Mucosa of stomach (tissue), 1 donor: ENCODE data around the gene PNPLA8.
"Not testable (repeated sequence)": the region's sequence is repeated elsewhere in the genome, so short reads cannot be mapped to it uniquely, and the experiment has no call there.

Experiments
- H3K27me3 ChIP-seq: one replicate; pipeline ENCODE4 v1.7.0; 2013; ENCODE audit warnings: mild to moderate bottlenecking, low read length; ENCODE audit not compliant: control insufficient read depth, insufficient read depth
- H3K36me3 ChIP-seq: one replicate; pipeline ENCODE4 v1.7.0; 2013; ENCODE audit warnings: low read length; ENCODE audit not compliant: control insufficient read depth, insufficient read depth
- H3K4me1 ChIP-seq: one replicate; pipeline ENCODE4 v1.7.0; 2013; ENCODE audit warnings: mild to moderate bottlenecking, low read length; ENCODE audit not compliant: control insufficient read depth, insufficient read depth
- H3K4me3 ChIP-seq: one replicate; pipeline ENCODE4 v1.7.0; 2013; ENCODE audit warnings: low read length
- H3K9ac ChIP-seq: one replicate; pipeline ENCODE4 v1.7.0; 2013; ENCODE audit warnings: mild to moderate bottlenecking, low read length, moderate library complexity
- H3K9me3 ChIP-seq: one replicate; pipeline ENCODE4 v1.7.0; 2013; ENCODE audit warnings: mild to moderate bottlenecking, low read length, moderate library complexity; ENCODE audit not compliant: control insufficient read depth
- donor health status: Pancreatic carcinoma.

PNPLA8 gene

DNA sequence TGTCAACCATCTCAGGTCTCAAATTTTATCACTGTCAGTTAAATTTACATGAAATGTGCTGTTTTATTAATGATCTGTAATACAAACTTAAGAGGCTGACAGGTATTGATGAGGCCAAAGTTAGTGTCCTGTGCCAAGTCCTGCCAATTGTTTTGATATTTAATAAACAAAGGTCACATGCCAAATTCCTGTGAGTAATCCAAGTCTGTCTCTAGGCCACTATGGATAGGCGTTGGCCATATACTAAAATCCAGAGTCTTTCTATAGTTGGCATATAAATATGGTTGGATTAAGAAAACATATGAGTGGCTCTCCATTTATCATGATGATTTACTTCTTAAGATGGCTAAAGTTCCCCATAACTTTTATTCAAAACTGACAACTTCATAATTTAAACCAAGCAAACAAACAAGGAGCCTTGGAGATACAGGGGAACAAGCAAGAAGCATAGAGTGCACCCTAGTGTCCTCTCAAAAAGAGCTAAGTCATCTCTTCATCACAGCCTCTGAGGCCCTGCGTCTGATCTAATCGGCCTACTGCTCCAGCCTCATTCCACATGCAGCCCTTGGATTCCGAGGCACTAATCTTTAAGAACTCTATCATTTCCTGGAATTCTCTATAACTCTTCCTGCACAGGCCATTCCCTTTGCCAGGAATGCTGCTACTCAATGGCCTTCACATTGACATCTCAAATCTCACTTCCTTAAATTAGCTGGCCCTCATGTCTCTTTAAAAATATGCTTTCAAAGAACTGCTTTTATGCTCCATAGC lies 37.0 kb downstream of the PNPLA8 start:
- Histone ChIP-seq H3K36me3 (no peaks in the 10 kb centered on the region), H3K4me3 (no peak overlapping the region), H3K27me3 (no peaks in the 10 kb centered on the region)

DNA sequence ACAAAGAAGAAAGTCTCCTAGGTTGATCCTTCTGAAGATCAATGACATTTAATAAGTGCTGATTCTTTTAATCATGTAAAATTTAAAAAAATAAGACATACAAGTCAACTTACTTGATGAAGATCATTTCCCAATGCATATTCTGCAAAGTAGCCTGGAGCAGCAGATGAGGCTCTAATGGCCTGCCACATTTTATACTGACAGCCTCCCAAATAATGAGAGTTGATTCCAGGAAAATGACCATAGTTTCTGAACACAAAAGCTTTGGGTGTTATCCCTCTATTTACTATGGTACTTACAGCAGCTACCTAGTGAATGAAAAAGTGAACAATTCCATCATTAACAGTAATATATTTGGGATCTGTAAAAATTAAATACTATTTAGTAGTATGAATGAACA lies 38.3 kb downstream of the PNPLA8 start:
- no peaks in the 10 kb centered on the region for H3K4me1 ChIP-seq
- H3K4me3 ChIP-seq, result no peak overlapping the region
- H3K9ac ChIP-seq, result no peak overlapping the region
- no peaks in the 10 kb centered on the region for H3K27me3 ChIP-seq
- H3K9me3 ChIP-seq, result no peaks in the 10 kb centered on the region
- H3K36me3 ChIP-seq, result no peaks in the 10 kb centered on the region

More for the DNA sequence above, 37.0 kb downstream of the PNPLA8 start:
- Histone ChIP-seq H3K9ac (no peak overlapping the region), H3K4me1 (no peaks in the 10 kb centered on the region), H3K9me3 (no peaks in the 10 kb centered on the region)

DNA sequence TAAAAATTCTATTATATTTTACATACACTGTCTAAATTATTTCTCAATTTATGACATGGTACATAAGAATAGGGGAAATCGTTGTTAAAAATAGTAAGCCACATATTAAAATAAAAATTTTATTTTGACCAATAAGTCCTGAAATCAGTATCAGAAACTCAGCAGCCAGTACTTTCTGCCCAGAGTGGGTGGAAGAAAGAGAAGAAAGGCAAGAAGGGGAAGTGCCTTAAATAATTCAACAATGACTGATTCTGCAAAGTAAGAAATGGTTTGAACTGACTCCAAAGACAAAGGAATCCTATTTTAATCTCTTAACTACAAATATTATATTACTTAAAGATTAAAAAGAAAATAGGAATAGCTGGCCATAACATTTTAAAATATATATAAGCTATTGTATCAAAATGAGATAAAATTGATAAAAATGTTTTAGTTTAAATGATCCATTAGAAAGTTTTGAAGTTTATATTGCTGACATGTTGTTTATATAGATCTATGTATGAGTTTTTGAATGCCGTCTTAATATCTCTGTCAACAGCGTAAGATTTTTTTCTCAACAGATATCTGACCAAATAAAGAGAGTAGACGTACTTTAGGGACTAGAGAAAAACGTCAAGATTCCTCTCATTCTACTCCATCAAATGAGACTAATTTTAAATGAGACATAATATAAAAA lies 39.5 kb downstream of the PNPLA8 start:
- no peaks in the 10 kb centered on the region for H3K36me3 ChIP-seq

DNA sequence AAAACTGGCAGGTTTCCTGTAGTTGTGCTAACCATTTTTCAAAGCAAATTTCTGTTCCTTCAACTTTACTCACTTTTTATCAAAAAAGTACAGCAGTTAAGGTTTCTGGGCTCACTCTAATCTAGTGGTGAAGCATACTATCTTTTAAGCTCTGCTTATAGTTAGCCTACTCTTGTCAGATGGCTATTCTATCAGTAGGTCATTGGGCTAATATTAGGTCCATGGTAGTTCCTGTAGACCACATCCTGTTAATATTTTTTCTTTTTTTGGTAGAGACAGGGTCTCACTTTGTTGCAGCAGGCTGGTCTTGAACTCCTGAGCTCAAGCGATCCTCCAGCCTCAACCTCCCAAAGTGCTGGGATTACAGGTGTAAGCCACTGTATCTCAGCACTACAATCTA lies 41.8 kb downstream of the PNPLA8 start:
- Histone ChIP-seq H3K4me1 (no peaks in the 10 kb centered on the region), H3K9me3 (no peaks in the 10 kb centered on the region), H3K9ac (no peak overlapping the region), H3K27me3 (no peaks in the 10 kb centered on the region), H3K36me3 (no peaks in the 10 kb centered on the region), H3K4me3 (no peak overlapping the region)

More for the DNA sequence above, 39.5 kb downstream of the PNPLA8 start:
- Histone ChIP-seq H3K27me3 (no peaks in the 10 kb centered on the region), H3K9ac (no peak overlapping the region), H3K4me3 (no peak overlapping the region), H3K9me3 (no peaks in the 10 kb centered on the region), H3K4me1 (no peaks in the 10 kb centered on the region)

DNA sequence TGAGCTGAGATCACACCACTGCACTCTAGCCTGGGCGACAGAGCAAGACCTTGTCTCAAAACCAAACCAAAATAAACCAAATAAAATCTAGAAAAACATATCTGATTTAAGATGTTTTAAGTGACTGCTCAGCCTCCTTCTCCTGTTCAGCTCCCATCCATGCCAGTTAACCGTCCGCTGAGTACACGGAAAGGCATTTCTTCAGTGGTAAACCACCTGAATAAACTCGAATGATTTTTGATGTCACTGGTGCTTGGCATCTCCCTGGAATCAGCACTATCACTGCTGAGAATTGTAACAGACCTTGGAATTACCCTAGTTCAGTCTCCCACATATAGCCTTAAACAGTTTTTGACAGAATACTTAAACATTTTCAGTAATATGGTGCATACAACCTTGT lies 45.6 kb downstream of the PNPLA8 start:
- no peaks in the 10 kb centered on the region for H3K9me3 ChIP-seq
- H3K36me3 ChIP-seq, result no peaks in the 10 kb centered on the region
- no peak overlapping the region for H3K4me3 ChIP-seq

DNA sequence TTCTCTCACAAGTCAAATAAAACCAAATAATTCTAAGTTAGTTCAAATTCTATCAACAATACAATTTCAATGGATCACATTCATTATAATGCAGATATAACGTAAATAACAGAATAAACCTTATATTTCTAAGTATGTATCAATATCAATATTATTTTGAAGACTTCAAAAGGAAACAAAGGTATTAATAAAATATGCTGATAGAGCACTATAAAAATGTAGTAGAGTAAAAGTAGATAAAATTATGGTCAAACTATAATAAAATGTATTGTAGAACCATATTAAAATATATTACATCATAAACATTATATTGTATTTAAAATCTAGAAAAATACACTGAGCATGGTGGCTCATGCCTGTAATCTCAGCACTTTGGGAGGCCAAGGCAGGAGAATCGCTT lies 46.2 kb downstream of the PNPLA8 start:
- H3K4me3 ChIP-seq, result no peak overlapping the region
- H3K9me3 ChIP-seq, result no peaks in the 10 kb centered on the region
- no peak overlapping the region for H3K9ac ChIP-seq
- H3K27me3 ChIP-seq, result no peaks in the 10 kb centered on the region
- H3K4me1 ChIP-seq, result no peaks in the 10 kb centered on the region
- no peaks in the 10 kb centered on the region for H3K36me3 ChIP-seq

More for the DNA sequence above, 45.6 kb downstream of the PNPLA8 start:
- Histone ChIP-seq H3K4me1 (no peaks in the 10 kb centered on the region), H3K27me3 (no peaks in the 10 kb centered on the region), H3K9ac (no peak overlapping the region)

DNA sequence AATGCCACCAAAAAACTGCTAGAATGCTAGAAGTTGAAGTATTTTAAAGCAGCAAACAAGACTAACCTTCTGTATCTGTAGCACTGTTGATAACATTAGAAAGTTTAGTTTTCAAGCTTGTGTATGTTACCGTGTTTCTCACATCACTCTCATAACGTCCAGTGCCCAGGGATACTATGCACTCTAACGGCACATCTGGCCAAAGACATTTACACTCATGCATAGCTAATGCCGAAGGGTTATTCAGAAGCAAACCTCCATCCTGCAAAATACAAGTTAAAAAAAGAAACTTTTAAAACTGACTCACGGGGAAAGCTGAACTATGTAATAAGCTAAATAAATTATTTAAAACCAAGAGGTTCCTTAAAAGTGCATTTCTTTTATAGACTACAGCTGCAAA lies 46.8 kb downstream of the PNPLA8 start:
- H3K4me3 ChIP-seq, result no peak overlapping the region
- no peaks in the 10 kb centered on the region for H3K4me1 ChIP-seq

DNA sequence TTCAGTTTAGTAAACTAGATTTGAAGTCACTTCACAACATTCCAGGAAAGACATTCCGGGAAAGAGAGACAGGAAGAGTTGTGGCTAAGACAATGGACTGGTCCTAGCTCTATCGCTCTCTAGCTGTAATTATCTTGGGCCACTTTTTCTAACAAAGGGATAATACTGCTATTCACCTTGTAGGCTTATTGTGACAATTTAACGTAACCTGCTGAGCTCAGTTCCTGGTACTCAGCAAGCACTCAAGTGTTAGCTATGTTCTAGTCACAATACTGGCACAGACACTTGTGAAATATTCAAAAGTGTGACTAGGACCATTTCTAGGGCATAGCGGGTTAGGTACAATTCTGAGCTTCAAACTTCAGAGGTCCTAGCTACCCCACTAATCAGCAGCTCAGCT lies 57.7 kb downstream of the PNPLA8 start:
- Histone ChIP-seq H3K9me3 (no peaks in the 10 kb centered on the region), H3K27me3 (no peaks in the 10 kb centered on the region), H3K36me3 (no peaks in the 10 kb centered on the region), H3K9ac (no peak overlapping the region), H3K4me3 (no peak overlapping the region), H3K4me1 (no peaks in the 10 kb centered on the region)

More for the DNA sequence above, 46.8 kb downstream of the PNPLA8 start:
- Histone ChIP-seq H3K27me3 (no peaks in the 10 kb centered on the region), H3K36me3 (no peaks in the 10 kb centered on the region), H3K9me3 (no peaks in the 10 kb centered on the region), H3K9ac (no peak overlapping the region)

DNA sequence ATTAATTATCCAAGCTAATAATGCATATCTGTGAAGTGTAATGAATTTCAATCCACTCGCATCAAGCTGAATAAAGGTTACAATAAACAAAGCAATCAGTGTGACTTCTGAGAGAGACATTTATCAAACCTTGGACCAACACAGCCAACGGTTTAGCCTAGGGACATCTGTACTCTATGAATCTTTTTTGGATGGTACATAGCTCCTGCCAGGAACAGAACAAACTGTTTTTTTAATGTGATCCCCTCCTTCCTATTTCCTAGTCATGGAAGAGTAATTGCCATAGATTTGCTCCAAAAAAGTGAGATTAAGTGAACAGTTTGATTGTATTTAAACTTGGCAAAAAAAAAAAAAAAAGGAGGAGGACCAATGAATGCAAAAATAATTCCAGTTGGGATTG lies 58.5 kb downstream of the PNPLA8 start:
- Histone ChIP-seq H3K4me1 (no peaks in the 10 kb centered on the region), H3K9ac (no peak overlapping the region), H3K9me3 (no peaks in the 10 kb centered on the region), H3K4me3 (no peak overlapping the region), H3K36me3 (no peaks in the 10 kb centered on the region), H3K27me3 (no peaks in the 10 kb centered on the region)

DNA sequence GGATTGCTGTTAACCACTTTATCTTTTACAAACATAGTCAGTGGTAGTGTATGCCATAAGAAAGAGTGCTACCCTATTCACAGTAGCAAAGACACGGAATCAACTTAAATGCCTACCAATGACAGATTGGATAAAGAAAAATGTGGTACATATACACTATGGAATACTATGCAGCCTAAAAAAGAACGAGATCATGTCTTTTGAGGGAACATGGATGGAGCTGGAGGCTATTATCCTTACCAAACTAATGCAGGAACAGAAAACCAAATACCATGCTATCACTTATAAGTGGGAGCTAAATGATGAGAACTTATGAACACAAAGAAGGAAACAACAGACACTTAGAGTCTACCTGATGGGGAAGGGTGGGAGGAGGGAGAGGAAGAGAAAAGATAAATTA lies 59.6 kb downstream of the PNPLA8 start:
- H3K9ac ChIP-seq, H3K4me1 ChIP-seq, H3K9me3 ChIP-seq, H3K27me3 ChIP-seq, H3K4me3 ChIP-seq, H3K36me3 ChIP-seq: not testable (repeated sequence)

DNA sequence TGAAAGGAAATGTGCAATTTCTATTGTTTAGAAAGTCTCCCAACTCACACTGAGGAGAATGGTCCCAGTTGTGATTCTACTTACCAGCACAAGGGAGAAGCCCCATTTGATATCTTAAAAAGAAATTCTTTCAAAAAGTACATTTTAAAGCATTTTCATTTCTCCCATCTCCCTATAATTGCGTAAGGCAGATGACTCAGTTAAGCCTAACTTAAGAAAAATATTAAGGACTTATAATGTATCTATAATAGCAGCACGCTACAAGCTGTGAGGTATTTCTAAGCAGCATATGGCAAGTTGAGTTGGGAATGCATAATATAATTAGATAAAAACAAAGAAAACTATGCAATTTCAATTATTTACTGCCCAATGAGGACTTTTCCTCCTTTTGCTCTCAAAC lies 61.2 kb downstream of the PNPLA8 start:
- no peak overlapping the region for H3K4me3 ChIP-seq
- H3K9me3 ChIP-seq, result no peaks in the 10 kb centered on the region
- H3K9ac ChIP-seq, result no peak overlapping the region
- no peaks in the 10 kb centered on the region for H3K27me3 ChIP-seq
- H3K4me1 ChIP-seq, result no peaks in the 10 kb centered on the region
- H3K36me3 ChIP-seq, result no peaks in the 10 kb centered on the region

DNA sequence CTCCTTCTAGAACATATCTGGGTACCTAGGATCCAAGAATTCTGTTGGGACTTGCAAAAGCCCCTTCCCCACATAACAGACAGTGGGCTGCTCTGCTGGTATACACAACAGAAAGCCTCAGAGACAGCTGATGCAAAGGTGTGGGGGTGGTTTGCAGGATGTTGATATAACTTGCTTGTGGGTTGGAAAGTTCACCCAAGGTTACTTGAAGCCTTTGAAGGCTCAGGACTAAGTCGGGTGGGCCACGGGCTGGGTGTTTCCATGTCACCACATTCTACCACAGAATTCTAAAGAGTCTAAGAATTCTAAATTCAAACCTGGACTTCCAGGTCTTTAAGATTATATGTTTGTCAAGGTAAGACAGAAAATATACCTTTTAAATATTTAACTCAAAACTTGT lies 62.3 kb downstream of the PNPLA8 start:
- Histone ChIP-seq H3K9me3 (no peaks in the 10 kb centered on the region), H3K4me3 (no peak overlapping the region), H3K36me3 (no peaks in the 10 kb centered on the region), H3K4me1 (no peaks in the 10 kb centered on the region), H3K27me3 (peaks cover 2% of the 10 kb centered on the region), H3K9ac (no peak overlapping the region)
